ENCODE data around the gene PAXX. TPM values are rescaled to one million over a fixed set of nuclear protein-coding genes. Genes with fewer than 3 reads are reported as not detected.

PAXX gene
- total RNA-seq, 1 experiment from 2014 or later, result 46.0 TPM

- no peak for DNase-seq (ENCODE audit: low read depth, low spot score)
- in situ Hi-C loops (cut with HindIII; ENCODE audit: low pct_unique_long_range_greater_than_20kb, low sequenced_read_pairs), result loop anchor here (25.0 kb wide), 1 partner anchor 106 kb away; the partner anchor contains the start of genes C8G and FBXW5
These were observed 50.8 kb downstream of the PAXX start for GRCh38 chr9:137042751-137043727.

Other genes with a start within 250 kb of the PAXX start
- gene LCN10, start 249.5 kb upstream of the PAXX start, total RNA-seq (2014; rRNA removed; shearing (Covaris generic)), result not detected in 2 replicates
- not detected in 2 replicates for gene LCN6, start 243.9 kb upstream of the PAXX start, total RNA-seq (2014; rRNA removed; shearing (Covaris generic))
- not detected in 2 replicates for gene LCN8, start 234.2 kb upstream of the PAXX start, total RNA-seq (2014; rRNA removed; shearing (Covaris generic))
- 0.05 and 0.21 TPM in 2 replicates for gene LCN15, start 227.9 kb upstream of the PAXX start, total RNA-seq (2014; rRNA removed; shearing (Covaris generic))
- 47.1 and 50.8 TPM in 2 replicates for gene TMEM141, start 201.1 kb upstream of the PAXX start, total RNA-seq (2014; rRNA removed; shearing (Covaris generic))
- gene CCDC183, start 196.1 kb upstream of the PAXX start, total RNA-seq (2014; rRNA removed; shearing (Covaris generic)), result 0.08 and 0.42 TPM in 2 replicates
- 57.4 and 62.6 TPM in 2 replicates for gene RABL6, start 184.5 kb upstream of the PAXX start, total RNA-seq (2014; rRNA removed; shearing (Covaris generic))
- gene AJM1, start 149.9 kb upstream of the PAXX start, total RNA-seq (2014; rRNA removed; shearing (Covaris generic)), result 1.2 and 1.4 TPM in 2 replicates
- gene PHPT1, start 143.0 kb upstream of the PAXX start, total RNA-seq (2014; rRNA removed; shearing (Covaris generic)), result 101 TPM in 2 replicates
- 0.80 and 1.3 TPM in 2 replicates for gene MAMDC4, start 140.1 kb upstream of the PAXX start, total RNA-seq (2014; rRNA removed; shearing (Covaris generic))
- gene EDF1, start 126.1 kb upstream of the PAXX start, total RNA-seq (2014; rRNA removed; shearing (Covaris generic)), result 356 and 392 TPM in 2 replicates
- gene TRAF2, start 105.9 kb upstream of the PAXX start, total RNA-seq (2014; rRNA removed; shearing (Covaris generic)), result 13.5 and 16.4 TPM in 2 replicates
- 141 and 174 TPM in 2 replicates for gene FBXW5, start 47.7 kb upstream of the PAXX start, total RNA-seq (2014; rRNA removed; shearing (Covaris generic))
- gene C8G, start 47.2 kb upstream of the PAXX start, total RNA-seq (2014; rRNA removed; shearing (Covaris generic)), result 0.45 and 0.53 TPM in 2 replicates
- not detected in 2 replicates for gene LCN12, start 40.1 kb upstream of the PAXX start, total RNA-seq (2014; rRNA removed; shearing (Covaris generic))
- gene PTGDS, start 14.9 kb upstream of the PAXX start, total RNA-seq (2014; rRNA removed; shearing (Covaris generic)), result not detected in 2 replicates
- not detected in 2 replicates for gene LCNL1, start 9.4 kb upstream of the PAXX start, total RNA-seq (2014; rRNA removed; shearing (Covaris generic))
- gene CLIC3, start 4.1 kb downstream of the PAXX start, total RNA-seq (2014; rRNA removed; shearing (Covaris generic)), result not detected in 2 replicates
- 8.6 and 9.5 TPM in 2 replicates for gene ABCA2, start 35.8 kb downstream of the PAXX start, total RNA-seq (2014; rRNA removed; shearing (Covaris generic))
- not detected in 2 replicates for gene FUT7, start 39.7 kb downstream of the PAXX start, total RNA-seq (2014; rRNA removed; shearing (Covaris generic))
- 2.2 and 3.5 TPM in 2 replicates for gene NPDC1, start 53.8 kb downstream of the PAXX start, total RNA-seq (2014; rRNA removed; shearing (Covaris generic))
- not detected in 2 replicates for gene ENTPD2, start 61.6 kb downstream of the PAXX start, total RNA-seq (2014; rRNA removed; shearing (Covaris generic))
- gene SAPCD2, start 78.1 kb downstream of the PAXX start, total RNA-seq (2014; rRNA removed; shearing (Covaris generic)), result 8.1 and 8.7 TPM in 2 replicates
- gene UAP1L1, start 85.1 kb downstream of the PAXX start, total RNA-seq (2014; rRNA removed; shearing (Covaris generic)), result 22.5 and 23.4 TPM in 2 replicates
- gene MAN1B1, start 94.6 kb downstream of the PAXX start, total RNA-seq (2014; rRNA removed; shearing (Covaris generic)), result 84.8 and 85.2 TPM in 2 replicates
- 171 and 178 TPM in 2 replicates for gene DPP7, start 122.3 kb downstream of the PAXX start, total RNA-seq (2014; rRNA removed; shearing (Covaris generic))
- gene GRIN1, start 146.7 kb downstream of the PAXX start, total RNA-seq (2014; rRNA removed; shearing (Covaris generic)), result 0.05 TPM in 1 of 2 replicates, not detected in the other
- 0.40 TPM in 1 of 2 replicates, not detected in the other for gene LRRC26, start 177.6 kb downstream of the PAXX start, total RNA-seq (2014; rRNA removed; shearing (Covaris generic))
- not detected in 2 replicates for gene TMEM210, start 179.6 kb downstream of the PAXX start, total RNA-seq (2014; rRNA removed; shearing (Covaris generic))
- gene ANAPC2, start 196.1 kb downstream of the PAXX start, total RNA-seq (2014; rRNA removed; shearing (Covaris generic)), result 9.0 and 12.0 TPM in 2 replicates
- gene SSNA1, start 196.3 kb downstream of the PAXX start, total RNA-seq (2014; rRNA removed; shearing (Covaris generic)), result 59.2 and 60.9 TPM in 2 replicates
- gene TPRN, start 208.3 kb downstream of the PAXX start, total RNA-seq (2014; rRNA removed; shearing (Covaris generic)), result 8.6 and 9.3 TPM in 2 replicates
- gene TMEM203, start 213.2 kb downstream of the PAXX start, total RNA-seq (2014; rRNA removed; shearing (Covaris generic)), result 38.3 and 44.1 TPM in 2 replicates
- gene NDOR1, start 213.3 kb downstream of the PAXX start, total RNA-seq (2014; rRNA removed; shearing (Covaris generic)), result 5.1 and 6.4 TPM in 2 replicates
- gene RNF208, start 229.8 kb downstream of the PAXX start, total RNA-seq (2014; rRNA removed; shearing (Covaris generic)), result not detected in 2 replicates
- gene CYSRT1, start 232.8 kb downstream of the PAXX start, total RNA-seq (2014; rRNA removed; shearing (Covaris generic)), result 0.21 and 0.59 TPM in 2 replicates
- not detected in 2 replicates for gene RNF224, start 235.1 kb downstream of the PAXX start, total RNA-seq (2014; rRNA removed; shearing (Covaris generic))
- gene SLC34A3, start 238.5 kb downstream of the PAXX start, total RNA-seq (2014; rRNA removed; shearing (Covaris generic)), result not detected in 2 replicates
- 66.1 and 81.2 TPM in 2 replicates for gene TUBB4B, start 248.9 kb downstream of the PAXX start, total RNA-seq (2014; rRNA removed; shearing (Covaris generic))